ENCODE measurements around the gene PIR. TPM values are rescaled to one million over a fixed set of nuclear protein-coding genes. Genes with fewer than 3 reads are reported as not detected.

Gene PIR
- polyA plus RNA-seq, 4 donors, result 3.9 to 13.4 (median 11.3) TPM

DNA sequence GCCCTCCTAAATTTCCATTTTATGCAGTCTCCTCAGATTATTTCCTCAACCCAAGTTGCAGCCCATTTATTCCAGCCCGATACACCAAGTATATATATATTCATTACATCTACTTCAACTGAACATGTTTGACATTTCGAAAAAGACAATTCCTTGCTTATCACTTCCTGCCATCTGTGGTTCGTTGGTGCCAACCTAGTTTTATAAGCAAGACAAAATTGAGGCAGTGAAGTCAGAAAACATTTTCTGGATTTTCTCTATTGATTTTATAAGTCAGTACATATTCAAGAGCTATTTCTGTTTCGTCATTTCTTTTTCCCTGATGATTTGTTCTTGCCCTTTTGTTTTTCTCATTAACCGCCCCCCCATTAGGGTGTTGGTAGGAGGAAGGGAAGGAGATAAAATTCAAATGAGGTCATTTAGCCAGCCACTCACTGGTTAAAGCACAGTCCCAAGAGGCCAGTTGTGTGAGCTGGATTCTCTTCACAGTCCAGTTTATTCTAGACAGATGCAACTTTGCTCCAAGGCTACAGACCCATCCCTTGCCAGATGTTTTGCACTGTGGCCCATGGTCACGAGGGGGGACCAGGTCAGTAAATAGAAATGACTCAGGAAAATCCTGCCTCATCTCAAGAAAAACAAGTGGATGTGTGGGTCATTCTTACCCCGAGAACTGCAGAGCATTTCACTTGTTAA lies 88.6 kb downstream of the PIR start:
- WGBS, 3 donors, result 57 to 82% (median 61%) methylated on average over 7 of the region's 7 CpGs
- DNase-seq (no peak), FAIRE-seq (no peak)
- H3K4me1 ChIP-seq (ENCODE audit: control insufficient read depth in 3 of 3, insufficient read depth in 2 of 3, low read depth in 1 of 3, low read length in 2 of 3), result no peaks in the 10 kb centered on the region
- no peak overlapping the region for H3K27ac ChIP-seq (ENCODE audit: low read depth in 1 of 3, low read length in 2 of 3)
- no peaks in the 10 kb centered on the region for H3K27me3 ChIP-seq (ENCODE audit: control insufficient read depth in 3 of 3, insufficient read depth in 3 of 3, low read length in 3 of 3)
- H3K4me3 ChIP-seq (ENCODE audit: low read depth in 1 of 3, low read length in 3 of 3), result no peak overlapping the region
- no peaks in the 10 kb centered on the region for H3K9me3 ChIP-seq (ENCODE audit: control insufficient read depth in 2 of 2, insufficient read depth in 1 of 2, low read depth in 1 of 2, low read length in 1 of 2)
- H3K36me3 ChIP-seq (ENCODE audit: control insufficient read depth in 3 of 3, insufficient read depth in 2 of 3, low read depth in 1 of 3, low read length in 3 of 3), result no peaks in the 10 kb centered on the region

- Histone ChIP-seq H3K4me3 (ENCODE audit: low read depth in 1 of 3, low read length in 3 of 3) (no peak overlapping the region), H3K4me1 (ENCODE audit: control insufficient read depth in 3 of 3, insufficient read depth in 2 of 3, low read depth in 1 of 3, low read length in 2 of 3) (no peaks in the 10 kb centered on the region), H3K9me3 (ENCODE audit: control insufficient read depth in 2 of 2, insufficient read depth in 1 of 2, low read depth in 1 of 2, low read length in 1 of 2) (no peaks in the 10 kb centered on the region), H3K27me3 (ENCODE audit: control insufficient read depth in 3 of 3, insufficient read depth in 3 of 3, low read length in 3 of 3) (no peaks in the 10 kb centered on the region), H3K27ac (ENCODE audit: low read depth in 1 of 3, low read length in 2 of 3) (no peak overlapping the region), H3K36me3 (ENCODE audit: control insufficient read depth in 3 of 3, insufficient read depth in 2 of 3, low read depth in 1 of 3, low read length in 3 of 3) (no peaks in the 10 kb centered on the region)
- no peak for DNase-seq
- 39 to 61% (median 49%) methylated on average over 2 of the region's 2 CpGs for WGBS, 3 donors
- no peak for FAIRE-seq
Observed at GRCh38 chrX:15401378-15401777, 91.8 kb downstream of the PIR start.

- no peaks in the 10 kb centered on the region for H3K36me3 ChIP-seq (ENCODE audit: control insufficient read depth in 3 of 3, insufficient read depth in 2 of 3, low read depth in 1 of 3, low read length in 3 of 3)
- no peaks in the 10 kb centered on the region for H3K4me1 ChIP-seq (ENCODE audit: control insufficient read depth in 3 of 3, insufficient read depth in 2 of 3, low read depth in 1 of 3, low read length in 2 of 3)
- no peak for FAIRE-seq
- no peak overlapping the region for H3K27ac ChIP-seq (ENCODE audit: low read depth in 1 of 3, low read length in 2 of 3)
- DNase-seq, result no peak
- no peak overlapping the region for H3K4me3 ChIP-seq (ENCODE audit: low read depth in 1 of 3, low read length in 3 of 3)
- H3K9me3 ChIP-seq (ENCODE audit: control insufficient read depth in 2 of 2, insufficient read depth in 1 of 2, low read depth in 1 of 2, low read length in 1 of 2), result no peaks in the 10 kb centered on the region
- H3K27me3 ChIP-seq (ENCODE audit: control insufficient read depth in 3 of 3, insufficient read depth in 3 of 3, low read length in 3 of 3), result no peaks in the 10 kb centered on the region
- 56 to 78% (median 69%) methylated on average over 3 of the region's 3 CpGs for WGBS, 3 donors
Observed at GRCh38 chrX:15399962-15400391, 93.2 kb downstream of the PIR start.

DNA sequence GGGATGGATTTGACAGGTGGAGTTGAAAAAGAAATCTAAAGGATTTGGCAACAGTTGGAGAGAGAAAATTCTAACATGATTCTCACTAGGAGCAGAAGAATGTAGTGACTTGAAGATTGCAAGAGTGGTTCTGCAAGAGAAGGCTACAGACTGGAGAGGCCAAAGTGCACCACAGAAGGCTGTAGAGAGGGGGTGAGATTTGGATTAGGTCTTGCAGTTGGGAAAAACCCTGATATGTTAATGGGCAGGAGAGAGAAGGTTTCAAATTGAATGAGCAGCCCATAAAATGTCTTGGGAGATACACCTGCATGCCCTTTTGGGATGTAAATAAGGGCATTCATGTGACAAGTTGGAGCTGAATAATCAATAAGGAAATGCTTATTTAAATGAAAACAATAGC lies 94.3 kb downstream of the PIR start:
- Histone ChIP-seq H3K9me3 (ENCODE audit: control insufficient read depth in 2 of 2, insufficient read depth in 1 of 2, low read depth in 1 of 2, low read length in 1 of 2) (no peaks in the 10 kb centered on the region), H3K27me3 (ENCODE audit: control insufficient read depth in 3 of 3, insufficient read depth in 3 of 3, low read length in 3 of 3) (no peaks in the 10 kb centered on the region), H3K4me3 (ENCODE audit: low read depth in 1 of 3, low read length in 3 of 3) (no peak overlapping the region), H3K27ac (ENCODE audit: low read depth in 1 of 3, low read length in 2 of 3) (no peak overlapping the region), H3K36me3 (ENCODE audit: control insufficient read depth in 3 of 3, insufficient read depth in 2 of 3, low read depth in 1 of 3, low read length in 3 of 3) (no peaks in the 10 kb centered on the region), H3K4me1 (ENCODE audit: control insufficient read depth in 3 of 3, insufficient read depth in 2 of 3, low read depth in 1 of 3, low read length in 2 of 3) (no peaks in the 10 kb centered on the region)
- FAIRE-seq, result no peak
- DNase-seq, result no peak

- Histone ChIP-seq H3K27ac (ENCODE audit: low read depth in 1 of 3, low read length in 2 of 3) (no peak overlapping the region), H3K27me3 (ENCODE audit: control insufficient read depth in 3 of 3, insufficient read depth in 3 of 3, low read length in 3 of 3) (no peaks in the 10 kb centered on the region), H3K36me3 (ENCODE audit: control insufficient read depth in 3 of 3, insufficient read depth in 2 of 3, low read depth in 1 of 3, low read length in 3 of 3) (no peaks in the 10 kb centered on the region), H3K4me3 (ENCODE audit: low read depth in 1 of 3, low read length in 3 of 3) (no peak overlapping the region), H3K4me1 (ENCODE audit: control insufficient read depth in 3 of 3, insufficient read depth in 2 of 3, low read depth in 1 of 3, low read length in 2 of 3) (no peaks in the 10 kb centered on the region), H3K9me3 (ENCODE audit: control insufficient read depth in 2 of 2, insufficient read depth in 1 of 2, low read depth in 1 of 2, low read length in 1 of 2) (no peaks in the 10 kb centered on the region)
- WGBS, 3 donors, result 73 to 84% (median 77%) methylated on average over 2 of the region's 2 CpGs
- no peak for FAIRE-seq
- no peak for DNase-seq
Observed at GRCh38 chrX:15395789-15396188, 97.3 kb downstream of the PIR start.

DNA sequence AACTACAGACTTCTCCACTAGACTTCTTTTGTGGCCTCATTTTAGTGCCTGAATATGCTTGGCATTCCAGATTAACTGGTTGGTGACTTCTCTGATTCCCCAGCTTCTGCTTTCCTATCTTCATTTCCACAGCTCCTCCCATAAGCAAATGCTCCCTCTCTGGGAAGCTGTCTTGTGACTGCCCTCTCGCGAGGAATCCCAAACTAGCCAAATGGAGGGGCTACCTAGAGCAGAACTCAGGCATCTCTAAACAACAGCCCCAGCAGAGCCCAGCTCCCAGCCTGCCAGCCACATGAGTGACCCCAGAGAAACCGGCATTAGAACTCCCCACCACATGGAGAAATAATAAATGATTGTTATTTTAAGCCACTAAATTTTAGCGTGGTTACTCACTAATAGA lies 101.3 kb downstream of the PIR start:
- Histone ChIP-seq H3K27me3 (ENCODE audit: control insufficient read depth in 3 of 3, insufficient read depth in 3 of 3, low read length in 3 of 3) (no peaks in the 10 kb centered on the region), H3K4me3 (ENCODE audit: low read depth in 1 of 3, low read length in 3 of 3) (no peak overlapping the region), H3K36me3 (ENCODE audit: control insufficient read depth in 3 of 3, insufficient read depth in 2 of 3, low read depth in 1 of 3, low read length in 3 of 3) (no peaks in the 10 kb centered on the region), H3K4me1 (ENCODE audit: control insufficient read depth in 3 of 3, insufficient read depth in 2 of 3, low read depth in 1 of 3, low read length in 2 of 3) (no peaks in the 10 kb centered on the region), H3K9me3 (ENCODE audit: control insufficient read depth in 2 of 2, insufficient read depth in 1 of 2, low read depth in 1 of 2, low read length in 1 of 2) (no peaks in the 10 kb centered on the region), H3K27ac (ENCODE audit: low read depth in 1 of 3, low read length in 2 of 3) (no peak overlapping the region)
- DNase-seq (no peak), FAIRE-seq (no peak)
- 77 to 87% (median 84%) methylated on average over 4 of the region's 4 CpGs for WGBS, 3 donors

GRCh38 chrX:15384304-15384703 lies 108.8 kb downstream of the PIR start, which contains the start of gene VEGFD:
Gene VEGFD (minus strand): TSS chrX:15384413. CDS start chrX:15383946, 467 bp downstream.
- peak in 1 of 2 donors; percentile 17 for DNase-seq
- Histone ChIP-seq H3K27ac (ENCODE audit: low read depth in 1 of 3, low read length in 2 of 3) (no peak within 1 kb of the TSS), H3K27me3 (ENCODE audit: control insufficient read depth in 3 of 3, insufficient read depth in 3 of 3, low read length in 3 of 3) (no peaks in the 10 kb centered on the region), H3K4me3 (ENCODE audit: low read depth in 1 of 3, low read length in 3 of 3) (no peak within 1 kb of the TSS), H3K36me3 (ENCODE audit: control insufficient read depth in 3 of 3, insufficient read depth in 2 of 3, low read depth in 1 of 3, low read length in 3 of 3) (no peaks in the 10 kb centered on the region), H3K4me1 (ENCODE audit: control insufficient read depth in 3 of 3, insufficient read depth in 2 of 3, low read depth in 1 of 3, low read length in 2 of 3) (no peaks in the 10 kb centered on the region), H3K9me3 (ENCODE audit: control insufficient read depth in 2 of 2, insufficient read depth in 1 of 2, low read depth in 1 of 2, low read length in 1 of 2) (no peaks in the 10 kb centered on the region)
- no peak for FAIRE-seq
- WGBS, 3 donors, result 15 to 39% (median 38%) methylated on average over 2 of the region's 2 CpGs

- WGBS, 3 donors, result 72 to 84% (median 80%) methylated on average over 8 of the region's 8 CpGs
- H3K4me1 ChIP-seq (ENCODE audit: control insufficient read depth in 3 of 3, insufficient read depth in 2 of 3, low read depth in 1 of 3, low read length in 2 of 3), result no peaks in the 10 kb centered on the region
- no peak overlapping the region for H3K27ac ChIP-seq (ENCODE audit: low read depth in 1 of 3, low read length in 2 of 3)
- no peaks in the 10 kb centered on the region for H3K9me3 ChIP-seq (ENCODE audit: control insufficient read depth in 2 of 2, insufficient read depth in 1 of 2, low read depth in 1 of 2, low read length in 1 of 2)
- DNase-seq (no peak), FAIRE-seq (no peak)
- H3K4me3 ChIP-seq (ENCODE audit: low read depth in 1 of 3, low read length in 3 of 3), result no peak overlapping the region
- no peaks in the 10 kb centered on the region for H3K36me3 ChIP-seq (ENCODE audit: control insufficient read depth in 3 of 3, insufficient read depth in 2 of 3, low read depth in 1 of 3, low read length in 3 of 3)
- H3K27me3 ChIP-seq (ENCODE audit: control insufficient read depth in 3 of 3, insufficient read depth in 3 of 3, low read length in 3 of 3), result no peaks in the 10 kb centered on the region
Observed at GRCh38 chrX:15382813-15383212, 110.3 kb downstream of the PIR start.

GRCh38 chrX:15376956-15377355 lies 116.2 kb downstream of the PIR start:
- Histone ChIP-seq H3K27ac (ENCODE audit: low read depth in 1 of 3, low read length in 2 of 3) (no peak overlapping the region), H3K4me3 (ENCODE audit: low read depth in 1 of 3, low read length in 3 of 3) (no peak overlapping the region), H3K9me3 (ENCODE audit: control insufficient read depth in 2 of 2, insufficient read depth in 1 of 2, low read depth in 1 of 2, low read length in 1 of 2) (no peaks in the 10 kb centered on the region), H3K4me1 (ENCODE audit: control insufficient read depth in 3 of 3, insufficient read depth in 2 of 3, low read depth in 1 of 3, low read length in 2 of 3) (no peaks in the 10 kb centered on the region), H3K27me3 (ENCODE audit: control insufficient read depth in 3 of 3, insufficient read depth in 3 of 3, low read length in 3 of 3) (no peaks in the 10 kb centered on the region), H3K36me3 (ENCODE audit: control insufficient read depth in 3 of 3, insufficient read depth in 2 of 3, low read depth in 1 of 3, low read length in 3 of 3) (no peaks in the 10 kb centered on the region)
- FAIRE-seq (no peak), DNase-seq (no peak)
- 69 to 83% (median 83%) methylated on average over 1 of the region's 1 CpG for WGBS, 3 donors
